HL-60/S4 treated with phorbol 12-myristate 13-acetate at 8.2 ng/mL for 4 days and 3 days (cell line): ENCODE data around the gene LCLAT1.

ENCODE experiments used
- in situ Hi-C: fragments of 300-500 bp; cut with MboI; formaldehyde crosslinking; loops from 2 replicates; pipeline ENCODE4 v1.15.0; 2022; ENCODE audit warnings: low sequenced_read_pairs

LCLAT1 gene

GRCh38 chr2:30447149-30448045, at the start of gene LCLAT1:
LCLAT1 (plus strand) TSS chr2:30447246; CDS start chr2:30525591, 78,345 bp downstream.
- in situ Hi-C loops: no loop called here

DNA sequence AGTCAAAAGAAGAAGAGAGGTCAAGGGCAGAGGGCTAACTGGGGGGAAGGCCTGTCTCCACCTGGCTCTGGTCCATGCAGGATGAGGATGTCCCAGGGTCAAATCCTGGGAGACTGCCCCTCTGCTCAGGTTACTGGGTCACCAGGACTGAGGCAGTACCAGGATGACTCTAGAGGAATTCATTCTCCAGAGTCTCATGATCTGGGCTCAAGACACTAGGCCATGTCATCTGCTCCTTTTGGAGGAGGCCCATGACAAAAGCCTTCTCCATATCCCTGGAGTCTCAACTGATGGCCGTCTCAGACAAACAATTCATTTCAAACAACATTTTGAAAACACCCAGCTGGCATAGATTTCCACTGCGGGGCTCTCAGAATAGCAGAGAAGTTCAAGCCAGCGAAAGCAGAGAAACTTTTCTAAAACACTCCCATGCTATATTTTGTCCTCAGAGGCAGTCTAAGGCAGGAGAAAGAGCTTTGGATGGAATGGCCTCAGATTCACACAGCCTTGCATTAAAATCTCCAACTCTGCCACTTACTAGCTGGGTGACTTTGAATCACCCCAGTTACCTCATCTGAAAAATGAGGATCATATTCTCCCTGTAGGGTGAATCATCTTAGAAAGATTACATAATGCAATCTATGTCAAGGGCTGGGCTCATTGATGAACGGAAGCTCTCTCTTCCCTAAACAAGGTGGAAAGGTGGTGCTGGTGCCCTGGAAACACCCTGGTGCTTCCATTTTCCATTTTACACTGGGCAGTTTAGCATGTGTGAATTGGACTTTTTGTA, 48.8 kb upstream of the LCLAT1 start:
- in situ Hi-C loops: no loop called here

DNA sequence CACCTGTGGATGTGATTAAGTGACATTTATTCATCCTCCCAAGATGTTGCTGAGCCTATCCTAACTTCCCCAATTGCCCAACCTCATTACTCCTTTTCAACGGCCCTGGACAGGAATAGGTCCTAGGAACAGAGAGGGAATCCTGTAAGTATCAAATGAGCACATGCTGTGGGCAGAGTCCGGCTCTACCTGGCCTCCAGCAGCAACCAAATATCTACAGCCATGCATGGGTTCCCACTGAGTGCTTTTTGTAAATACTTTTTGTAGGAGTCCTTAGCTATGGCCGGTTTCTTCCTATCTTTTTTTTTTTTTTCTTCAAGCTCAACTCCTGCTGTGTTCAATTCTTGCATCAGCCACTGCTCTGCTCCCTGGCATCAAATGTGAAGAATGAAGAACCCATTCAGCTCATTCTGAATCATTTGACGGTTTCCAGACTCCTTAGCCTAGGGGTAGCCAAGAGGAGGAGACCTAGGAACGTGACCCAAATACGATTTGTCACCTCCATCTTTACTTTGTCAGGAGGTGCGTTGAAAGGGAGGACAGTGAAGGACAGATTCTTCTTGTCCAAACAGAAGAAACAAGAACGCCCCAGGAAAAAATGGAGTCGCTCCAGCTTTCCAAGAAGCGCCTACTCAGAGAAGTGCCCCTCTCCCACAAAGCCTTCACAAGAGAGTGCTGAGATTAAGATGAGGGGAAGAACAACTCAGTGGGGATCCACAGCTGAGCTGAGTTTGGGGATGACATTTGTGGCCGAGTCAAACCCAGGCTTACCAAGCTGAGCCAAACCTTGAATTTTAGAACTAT, 46.7 kb upstream of the LCLAT1 start:
- in situ Hi-C loops: no loop called here

DNA sequence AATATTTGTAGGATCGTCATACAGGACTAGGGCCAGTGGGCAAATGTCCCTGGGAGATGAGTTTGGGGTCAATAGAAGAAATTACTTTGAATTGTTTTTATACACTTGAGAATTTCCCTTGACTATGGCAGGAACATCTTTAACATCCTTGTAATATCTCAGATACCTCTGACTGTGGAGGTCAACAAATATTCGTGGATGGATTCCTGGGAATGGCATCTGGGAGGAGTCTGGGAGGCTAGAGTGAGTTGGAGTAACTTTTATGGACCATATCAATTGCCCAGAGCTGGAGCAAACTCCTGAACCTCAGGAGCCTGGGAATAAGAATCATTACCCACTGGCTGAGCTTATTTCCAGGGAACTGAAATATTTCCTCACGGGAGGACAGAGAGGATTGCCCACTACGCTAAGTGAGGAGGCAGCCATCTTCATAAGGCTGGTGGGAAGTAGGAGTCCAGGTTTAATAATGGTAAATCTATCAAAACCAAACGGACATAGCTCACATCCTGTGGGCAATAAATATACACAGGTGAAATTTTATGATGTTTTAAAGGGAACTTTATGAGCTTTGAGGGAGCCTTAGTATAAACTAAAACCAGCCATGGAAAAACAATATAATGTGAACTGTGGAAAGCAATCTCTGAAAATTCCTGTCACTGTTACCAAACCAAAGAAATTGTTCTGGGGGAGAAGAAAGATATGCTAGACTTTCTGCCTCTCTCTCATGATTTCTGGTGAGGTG, 44.4 kb upstream of the LCLAT1 start:
- in situ Hi-C loops: no loop called here

DNA sequence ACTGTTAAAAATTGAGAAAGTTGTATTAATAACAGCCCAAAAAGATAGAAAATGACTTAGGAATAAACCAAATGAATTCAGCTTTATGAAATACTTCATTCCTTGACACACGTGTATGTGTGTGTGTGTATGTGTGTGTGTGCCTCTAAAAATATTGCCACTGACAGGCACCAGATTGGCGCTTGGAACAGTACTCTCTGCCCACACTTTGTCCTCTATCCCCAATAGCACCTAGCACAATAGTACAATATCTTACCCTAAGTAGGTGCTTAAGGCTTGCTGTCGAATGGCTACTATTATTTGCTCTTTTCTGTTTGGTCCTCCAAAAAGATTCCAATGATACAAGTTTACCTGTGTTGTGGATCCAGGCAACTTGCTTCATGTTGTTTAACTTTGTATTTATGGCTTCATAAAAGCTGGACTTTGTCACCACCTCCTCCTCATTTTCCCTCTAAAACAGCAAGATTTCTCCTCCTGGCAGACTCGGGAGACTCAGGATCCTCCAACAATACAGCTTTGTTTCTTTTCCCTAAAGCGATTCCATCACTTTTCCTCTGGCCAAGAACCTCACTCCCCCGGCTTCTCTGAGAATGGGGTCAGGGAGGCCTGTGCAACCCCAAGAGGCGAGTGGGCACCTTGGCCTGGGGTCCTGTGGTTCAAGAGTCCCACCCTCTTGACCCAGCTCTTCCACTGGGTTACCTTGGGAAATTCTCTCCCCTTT, 43.3 kb upstream of the LCLAT1 start:
- in situ Hi-C loops: no loop called here

DNA sequence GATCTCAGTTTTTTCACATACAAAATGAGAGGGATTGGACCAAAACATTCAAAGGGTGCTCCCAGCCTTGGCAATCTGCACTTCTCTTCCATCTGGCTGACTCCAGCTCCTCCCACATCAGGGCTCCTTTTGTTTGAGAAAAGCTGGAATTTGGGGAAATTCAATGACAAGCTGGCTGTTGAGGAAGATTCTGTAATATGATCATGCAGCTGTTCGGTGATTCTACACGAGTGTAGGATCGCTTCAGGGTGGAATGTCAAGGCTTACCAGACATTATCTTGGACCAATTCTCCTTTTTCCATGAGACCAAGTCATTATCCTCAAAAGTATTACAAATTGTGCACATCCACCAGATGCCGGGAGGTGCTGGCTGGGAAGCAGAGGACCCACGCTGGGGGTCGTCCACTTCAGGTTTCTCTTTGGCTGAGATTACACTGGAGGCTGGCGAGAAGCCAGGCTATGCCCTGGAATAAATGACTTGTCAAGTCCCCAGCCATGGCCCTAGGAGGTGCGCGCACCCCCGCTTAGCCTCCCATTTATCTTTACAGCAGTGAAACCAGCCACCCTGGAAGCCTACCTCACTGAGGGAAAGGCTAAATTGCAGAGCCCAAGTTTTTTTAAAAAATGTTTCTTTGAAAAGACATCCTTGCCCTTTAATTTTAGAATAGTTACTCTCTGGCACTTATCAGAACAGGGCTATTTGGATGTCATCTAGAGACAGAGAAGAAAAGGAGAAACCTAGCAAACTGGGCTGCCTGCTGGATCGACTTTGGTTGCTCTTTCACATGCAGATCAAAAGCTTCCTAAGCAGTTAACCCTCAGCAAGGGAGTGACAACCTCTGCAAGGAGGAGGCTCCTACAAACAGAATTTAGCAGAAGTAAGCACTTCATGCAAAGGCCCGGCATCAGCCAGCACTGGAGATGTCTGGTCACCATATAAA, 42.5 kb upstream of the LCLAT1 start:
- in situ Hi-C loops: no loop called here

GRCh38 chr2:30405260-30405605, 41.8 kb upstream of the LCLAT1 start:
- in situ Hi-C loops: no loop called here

DNA sequence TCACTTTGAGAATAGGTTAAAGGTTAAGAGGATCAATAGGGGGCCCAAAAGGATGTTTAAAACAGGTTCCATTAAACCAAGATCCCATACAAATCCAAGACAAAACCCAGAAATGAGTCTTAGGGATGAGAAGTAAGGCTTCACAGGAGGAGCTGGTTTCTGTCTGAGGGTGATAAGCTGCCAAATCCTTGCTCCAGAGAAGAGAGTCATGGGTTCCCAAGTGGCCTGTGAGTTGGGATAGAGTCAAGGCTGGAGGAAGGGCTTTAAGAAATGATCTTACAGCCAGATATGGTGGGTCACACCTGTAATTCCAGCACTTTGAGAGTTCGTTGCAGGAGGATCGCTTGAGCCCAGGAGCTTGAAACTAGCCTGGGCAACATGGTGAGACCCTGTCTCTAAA, 40.2 kb upstream of the LCLAT1 start:
- in situ Hi-C loops: no loop called here

DNA sequence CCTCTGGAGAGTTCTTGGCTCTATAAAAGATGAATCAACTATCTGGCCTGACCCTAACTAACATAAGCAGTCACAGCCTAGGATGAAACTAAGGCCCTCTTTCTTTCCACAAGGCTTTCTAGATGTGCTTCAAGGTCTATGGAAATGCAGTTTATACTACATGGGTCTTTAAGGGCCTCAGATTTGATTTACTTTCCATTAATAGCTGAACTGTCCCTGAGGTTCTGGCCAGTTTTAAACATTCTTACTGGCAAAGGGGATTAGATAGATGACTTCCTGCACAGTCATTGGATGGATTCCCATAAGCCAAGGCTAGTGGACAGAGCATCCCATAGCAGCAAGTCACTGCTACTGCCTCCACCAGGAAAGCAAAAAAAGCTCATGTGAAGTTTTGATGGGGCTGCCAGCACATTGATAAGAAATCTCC, 38.1 kb upstream of the LCLAT1 start:
- in situ Hi-C loops: no loop called here

DNA sequence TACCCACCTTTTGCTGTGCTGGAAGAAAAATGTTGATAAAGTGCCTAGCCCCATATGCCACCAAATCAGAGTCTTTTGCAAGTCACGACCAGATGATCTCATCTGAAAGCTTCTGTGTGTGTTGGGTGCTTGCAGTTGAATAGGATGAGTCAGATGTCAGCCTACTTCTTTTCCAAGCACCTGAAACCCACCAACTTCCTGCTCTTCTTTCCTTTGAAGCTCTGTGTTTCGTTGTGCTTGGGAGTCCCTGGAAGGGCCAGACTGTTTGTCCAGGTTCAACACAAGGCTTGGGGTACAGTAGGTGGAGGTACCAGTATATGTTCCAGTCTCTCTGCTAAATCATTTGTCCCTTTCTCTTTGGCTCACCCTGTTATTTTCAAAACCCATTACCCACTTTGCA, 36.8 kb upstream of the LCLAT1 start:
- in situ Hi-C loops: no loop called here

DNA sequence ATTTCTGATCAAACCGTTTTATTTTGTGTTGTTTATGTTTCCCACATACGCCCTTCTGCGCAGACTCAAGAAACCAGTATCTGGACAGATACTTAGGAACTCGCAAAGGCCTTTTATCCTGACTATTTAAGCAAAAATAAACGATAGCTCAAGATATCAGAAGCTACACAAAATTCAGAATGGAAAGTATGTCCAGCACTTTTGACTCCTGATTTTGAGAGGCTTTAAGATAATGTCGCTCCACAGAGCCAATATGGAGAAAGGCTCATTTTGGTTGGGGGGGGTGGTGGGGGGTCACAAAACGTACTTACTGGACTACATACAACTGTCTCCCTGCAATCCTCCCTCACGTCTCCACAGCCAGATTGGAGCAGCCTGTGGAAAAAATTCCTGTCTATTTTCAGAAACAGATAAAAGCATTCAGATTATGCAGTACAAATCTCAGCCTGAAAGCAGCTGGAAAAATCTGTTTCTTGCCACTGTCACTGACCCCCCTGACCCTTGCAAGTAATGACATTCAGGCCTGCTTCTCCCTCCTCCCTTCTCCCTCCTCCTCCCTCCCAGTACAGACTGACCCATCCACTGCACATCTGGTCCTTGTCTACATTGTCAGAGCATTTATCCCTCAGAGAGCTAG, 34.9 kb upstream of the LCLAT1 start:
- in situ Hi-C loops: no loop called here

DNA sequence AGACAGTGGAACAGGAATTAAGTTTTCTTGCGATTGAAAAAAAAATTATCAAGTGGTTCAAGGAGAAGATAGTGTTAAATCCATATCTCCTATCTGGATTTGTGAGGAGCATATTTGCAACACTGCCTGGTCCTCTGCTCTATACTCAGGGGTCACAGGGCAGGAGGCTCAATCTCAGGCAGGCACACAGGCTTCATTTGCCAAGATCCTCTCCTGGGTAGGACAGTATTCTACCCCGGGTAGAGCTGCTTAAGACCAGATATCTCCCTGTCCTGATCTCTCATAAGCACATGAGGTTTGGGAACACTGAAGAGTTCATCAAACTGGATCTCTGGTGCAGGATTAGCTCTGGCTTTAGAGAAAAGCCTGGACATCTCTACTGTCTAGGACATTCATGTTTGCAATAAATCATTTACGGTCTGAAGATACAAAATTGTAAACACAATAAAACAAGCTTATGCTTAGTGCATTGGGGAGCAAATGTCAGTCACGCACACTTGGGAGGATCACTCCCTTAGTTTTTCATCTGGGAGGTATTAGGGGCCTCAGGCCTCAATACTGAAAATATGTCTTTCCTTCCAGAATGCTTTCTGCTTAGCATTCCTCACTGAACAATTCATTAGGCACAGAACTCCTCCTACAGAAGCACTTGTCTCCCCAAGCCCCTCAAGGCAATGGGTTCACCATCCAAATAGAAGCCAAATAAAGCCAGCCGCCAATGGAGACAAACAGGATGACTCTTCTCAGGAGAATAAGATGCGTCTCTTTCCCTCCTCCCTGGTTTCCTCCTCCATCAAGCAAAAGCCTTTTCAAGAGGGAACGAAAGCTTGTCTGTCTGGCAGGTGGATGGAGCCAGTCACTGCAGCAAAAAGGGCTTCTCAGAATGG, 34.1 kb upstream of the LCLAT1 start:
- in situ Hi-C loops: no loop called here

DNA sequence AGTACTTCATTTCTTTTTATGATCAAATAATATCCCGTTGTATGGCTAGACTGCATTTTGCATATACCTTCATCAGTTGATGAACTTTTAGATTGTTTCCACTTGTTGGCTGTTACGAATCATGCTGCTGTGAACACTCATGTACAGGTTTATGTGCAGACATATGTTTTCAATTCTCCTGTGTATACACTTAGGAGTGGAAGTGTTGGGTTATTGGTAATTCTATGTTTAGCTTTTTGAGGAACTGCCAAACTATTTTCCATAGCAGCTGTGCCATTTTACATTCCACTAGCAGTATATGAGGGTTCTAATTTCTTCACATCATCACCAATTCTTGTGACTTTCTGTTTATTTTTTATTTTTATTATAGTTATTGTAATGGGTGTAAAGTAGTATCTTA, 32.1 kb upstream of the LCLAT1 start:
- in situ Hi-C loops: no loop called here

- in situ Hi-C loops: no loop called here
These were observed 29.8 kb upstream of the LCLAT1 start for GRCh38 chr2:30417253-30417652.

- in situ Hi-C loops: no loop called here
These were observed 25.9 kb upstream of the LCLAT1 start for GRCh38 chr2:30421026-30421603.

DNA sequence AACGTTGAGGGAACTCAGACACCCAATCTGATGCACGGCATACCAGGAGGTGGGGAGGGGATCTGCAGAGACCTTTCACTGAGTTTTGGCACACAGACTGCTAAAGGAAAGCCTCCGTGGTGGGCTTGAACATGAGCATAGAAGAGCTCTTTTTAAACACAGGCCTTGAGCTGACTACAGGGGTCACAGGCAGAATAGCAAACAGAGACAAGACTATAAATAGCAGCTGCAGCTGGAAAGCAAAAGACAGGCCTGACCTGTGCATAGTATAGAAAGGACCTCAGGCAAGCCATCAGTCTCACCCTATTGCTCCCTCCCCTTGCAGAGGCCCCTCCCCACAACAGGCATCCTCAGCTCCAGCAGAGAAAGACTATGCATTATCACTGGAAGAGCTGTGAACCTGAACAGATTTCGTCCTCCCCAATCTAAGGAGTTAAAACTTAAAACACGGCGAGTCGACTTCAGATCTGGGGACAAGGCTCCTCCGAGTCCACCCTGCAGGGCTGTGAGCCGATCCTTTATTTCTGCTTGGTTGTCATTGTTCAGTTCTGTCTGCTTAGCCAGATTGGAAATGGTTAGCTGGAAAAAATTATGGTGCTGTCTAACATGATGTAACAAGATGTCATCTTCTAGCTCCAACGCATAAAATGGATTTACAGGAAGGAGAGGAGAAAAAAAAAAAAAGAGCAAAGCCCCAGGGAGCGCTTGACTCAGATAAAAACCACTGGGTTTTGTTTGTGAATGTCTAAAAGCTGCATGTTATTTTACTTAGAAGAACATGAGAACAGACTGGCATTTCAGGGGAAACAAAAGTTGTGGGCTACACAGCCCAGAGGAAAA, 25.2 kb upstream of the LCLAT1 start:
- in situ Hi-C loops: no loop called here
